RWPE2 (cell line): Measurements from ENCODE around the gene CCDC175.

ENCODE experiments used
- ATAC-seq: fragments of 200-7000 bp; cut with Tn5 transposase; 3 replicates; pipeline ENCODE4 v1.9.1; 2021; ENCODE audit warnings: low read depth
- DNase-seq: peaks from one replicate; pipeline ENCODE4 v3.0.0-alpha.2; 2020; ENCODE audit warnings: low spot score
- H3K27ac ChIP-seq: fragments of 450-650 bp; 2 replicates; pipeline ENCODE4 v1.5.1; 2017; ENCODE audit warnings: mild to moderate bottlenecking; ENCODE audit not compliant: poor library complexity, severe bottlenecking
- H3K27me3 ChIP-seq: fragments of 250-450 bp; sonication (Bioruptor Pico); 2 replicates; pipeline ENCODE4 v1.5.1; 2021; ENCODE audit warnings: mild to moderate bottlenecking, moderate library complexity; ENCODE audit not compliant: insufficient read depth, poor library complexity, severe bottlenecking
- H3K36me3 ChIP-seq: fragments of 250-450 bp; sonication (Bioruptor Pico); 2 replicates; pipeline ENCODE4 v1.5.1; 2020; ENCODE audit warnings: low read depth, mild to moderate bottlenecking, moderate library complexity
- H3K4me1 ChIP-seq: fragments of 250-450 bp; sonication (Bioruptor Pico); 2 replicates; pipeline ENCODE4 v1.5.1; 2021; ENCODE audit warnings: mild to moderate bottlenecking, moderate library complexity; ENCODE audit not compliant: insufficient read depth, poor library complexity, severe bottlenecking
- H3K4me3 ChIP-seq: fragments of 250-450 bp; sonication (Bioruptor Pico); 2 replicates; pipeline ENCODE4 v1.5.1; 2021; ENCODE audit warnings: mild to moderate bottlenecking, moderate library complexity; ENCODE audit not compliant: severe bottlenecking
- H3K9me3 ChIP-seq: fragments of 250-450 bp; sonication (Bioruptor Pico); 2 replicates; pipeline ENCODE4 v1.5.1; 2021; ENCODE audit warnings: mild to moderate bottlenecking, moderate library complexity; ENCODE audit not compliant: severe bottlenecking
- CTCF ChIP-seq: fragments of 450-650 bp; IDR thresholded peaks from one replicate; pipeline ENCODE4 v1.5.1; 2017; ENCODE audit warnings: mild to moderate bottlenecking, moderate library complexity; ENCODE audit not compliant: poor library complexity, severe bottlenecking

CCDC175 gene

GRCh38 chr14:59463787-59464485 lies 112.7 kb downstream of the CCDC175 start:
- TF ChIP-seq CTCF, result no peak
- no peaks in the 10 kb centered on the region for H3K9me3 ChIP-seq
- peaks cover 10% of the 10 kb centered on the region for H3K4me1 ChIP-seq
- H3K27ac ChIP-seq, result no peak overlapping the region
- DNase-seq (no peak), ATAC-seq (no peak)
- peak overlapping the region; percentile 33 for H3K4me3 ChIP-seq
- H3K36me3 ChIP-seq, result peaks cover 43% of the 10 kb centered on the region
- H3K27me3 ChIP-seq, result peaks cover 3% of the 10 kb centered on the region

GRCh38 chr14:59461891-59462290 lies 114.7 kb downstream of the CCDC175 start:
- H3K9me3 ChIP-seq, result no peaks in the 10 kb centered on the region
- peaks cover 3% of the 10 kb centered on the region for H3K27me3 ChIP-seq
- TF ChIP-seq CTCF, result no peak
- H3K36me3 ChIP-seq, result peaks cover 60% of the 10 kb centered on the region
- DNase-seq (no peak), ATAC-seq (no peak)
- no peak overlapping the region for H3K4me3 ChIP-seq
- no peak overlapping the region for H3K27ac ChIP-seq
- H3K4me1 ChIP-seq, result peaks cover 10% of the 10 kb centered on the region

- Histone ChIP-seq H3K9me3 (no peaks in the 10 kb centered on the region), H3K36me3 (peaks cover 67% of the 10 kb centered on the region), H3K27ac (no peak overlapping the region), H3K4me3 (no peak overlapping the region), H3K4me1 (peaks cover 10% of the 10 kb centered on the region), H3K27me3 (peaks cover 3% of the 10 kb centered on the region)
- ATAC-seq (no peak), DNase-seq (no peak)
- no peak for TF ChIP-seq CTCF
Observed at GRCh38 chr14:59460378-59460777, 116.2 kb downstream of the CCDC175 start.

GRCh38 chr14:59458486-59458885 lies 118.1 kb downstream of the CCDC175 start:
- no peak for ATAC-seq
- no peak for TF ChIP-seq CTCF
- H3K4me3 ChIP-seq, result no peak overlapping the region

GRCh38 chr14:59455411-59455810 lies 121.2 kb downstream of the CCDC175 start:
- Histone ChIP-seq H3K4me3 (no peak overlapping the region), H3K9me3 (no peaks in the 10 kb centered on the region), H3K36me3 (peaks cover 34% of the 10 kb centered on the region), H3K4me1 (peaks cover 9% of the 10 kb centered on the region), H3K27me3 (no peaks in the 10 kb centered on the region), H3K27ac (no peak overlapping the region)
- DNase-seq (no peak), ATAC-seq (no peak)
- no peak for TF ChIP-seq CTCF

More at GRCh38 chr14:59458486-59458885, 118.1 kb downstream of the CCDC175 start:
- Histone ChIP-seq H3K27me3 (peaks cover 3% of the 10 kb centered on the region), H3K36me3 (peaks cover 62% of the 10 kb centered on the region), H3K9me3 (no peaks in the 10 kb centered on the region), H3K27ac (no peak overlapping the region), H3K4me1 (peaks cover 19% of the 10 kb centered on the region)
- no peak for DNase-seq
